Hepatocyte (in vitro differentiated cells): ENCODE results near the gene NOD2. TPM values are rescaled to one million over a fixed set of nuclear protein-coding genes. Genes with fewer than 3 reads are reported as not detected.

Source experiments
- DNase-seq: peaks from one replicate; pipeline ENCODE4 v3.0.0-alpha.2; 2016; ENCODE audit warnings: low spot score
- H2AFZ ChIP-seq: fragments of 200-600 bp; sonication (generic); 2 replicates; pipeline ENCODE4 v1.6.0; 2016; ENCODE audit warnings: antibody characterized with exemption, mild to moderate bottlenecking
- H3K27ac ChIP-seq: fragments of 200-600 bp; sonication (generic); 2 replicates; pipeline ENCODE4 v1.5.1; 2016; ENCODE audit warnings: mild to moderate bottlenecking
- H3K27me3 ChIP-seq: fragments of 200-600 bp; sonication (generic); 2 replicates; pipeline ENCODE4 v1.6.1; 2016
- H3K36me3 ChIP-seq: fragments of 200-600 bp; sonication (generic); replicated peaks from 2 replicates; pipeline ENCODE4 v1.5.1; 2016; ENCODE audit warnings: low read depth; ENCODE audit not compliant: insufficient read depth
- H3K4me1 ChIP-seq: fragments of 200-600 bp; sonication (generic); 2 replicates; pipeline ENCODE4 v1.5.1; 2016; ENCODE audit warnings: mild to moderate bottlenecking, moderate library complexity; ENCODE audit not compliant: insufficient read depth
- H3K4me2 ChIP-seq: fragments of 200-600 bp; sonication (generic); 2 replicates; pipeline ENCODE4 v1.6.0; 2016
- H3K4me3 ChIP-seq: fragments of 200-600 bp; sonication (generic); 2 replicates; pipeline ENCODE4 v1.5.1; 2016; ENCODE audit warnings: mild to moderate bottlenecking
- H3K79me2 ChIP-seq: fragments of 200-600 bp; sonication (generic); 2 replicates; pipeline ENCODE4 v1.6.0; 2017; ENCODE audit warnings: mild to moderate bottlenecking
- H3K9me2 ChIP-seq: fragments of 200-600 bp; sonication (generic); replicated peaks from 2 replicates; pipeline ENCODE4 v1.6.0; 2017; ENCODE audit warnings: mild to moderate bottlenecking; ENCODE audit not compliant: insufficient read depth
- H3K9me3 ChIP-seq: fragments of 200-600 bp; sonication (generic); 2 replicates; pipeline ENCODE4 v1.5.1; 2016; ENCODE audit warnings: low read depth, mild to moderate bottlenecking
- H4K20me1 ChIP-seq: fragments of 200-600 bp; sonication (generic); 2 replicates; pipeline ENCODE4 v1.6.0; 2016; ENCODE audit warnings: mild to moderate bottlenecking; ENCODE audit not compliant: insufficient read depth, poor library complexity, severe bottlenecking
- EZH2 ChIP-seq: fragments of 200-600 bp; sonication (generic); IDR thresholded peaks from 2 replicates; pipeline ENCODE4 v1.6.1; 2016; ENCODE audit warnings: antibody characterized with exemption, mild to moderate bottlenecking, borderline replicate concordance
- EZH2phosphoT487 ChIP-seq: fragments of 200-600 bp; sonication (generic); IDR thresholded peaks from one replicate; pipeline ENCODE4 v1.6.1; 2018; ENCODE audit warnings: antibody characterized with exemption, mild to moderate bottlenecking, low read depth, moderate library complexity; ENCODE audit not compliant: unreplicated experiment, severe bottlenecking
- WGBS: methylation state at CpG from one replicate; pipeline ENCODE4 v1.1.6; 2016; ENCODE audit warnings: low lambda C conversion rate; ENCODE audit errors: missing lambda C conversion rate; 5-methylcytosine and 5-hydroxymethylcytosine counted together
- polyA plus RNA-seq: library from polyadenylated mRNA; unstranded; fragments of >200 nt; fragmentation: Nextera tagmentation; extraction: Ambion mirVana; gene quantifications from 2 replicates; pipeline ENCODE4 v1.2.1, GENCODE V29; 2016
- total RNA-seq: library from RNA; depleted of rRNA; stranded (reverse); fragments of >200 nt; gene quantifications from 2 replicates; pipeline ENCODE4 v1.2.3, GENCODE V29; 2014
- TF ChIP-seq, protein P1 (sequence below): fragments of 200-600 bp; sonication (generic); IDR thresholded peaks from 2 replicates; pipeline ENCODE4 v1.5.1; 2016; ENCODE audit warnings: antibody characterized with exemption, mild to moderate bottlenecking; ENCODE audit not compliant: poor library complexity

The NOD2 gene
- total and polyA plus RNA-seq, 2 experiments from 2014 or later: 0.13 TPM; not detected in 1

DNA sequence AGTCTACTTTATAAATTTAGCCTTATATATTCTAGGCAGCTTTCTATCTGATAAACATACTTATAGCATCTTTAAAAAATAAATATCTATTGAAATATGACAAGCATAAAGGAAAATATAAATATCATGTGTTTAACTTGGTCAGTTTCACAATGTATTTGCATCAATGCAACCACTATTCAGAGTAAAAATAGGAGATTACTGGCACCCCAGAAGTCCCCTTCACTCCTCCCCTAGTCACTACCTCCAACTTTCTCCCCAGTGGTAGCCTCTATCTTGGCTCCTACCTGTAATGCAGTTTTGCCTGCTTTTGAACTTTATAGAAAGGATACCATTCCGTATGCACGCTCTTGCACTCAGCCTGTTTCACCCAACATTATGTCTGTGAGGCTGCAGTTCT, 3.2 kb upstream of the NOD2 start:
- WGBS: 98% methylated on average over 2 of the region's 2 CpGs
- TF ChIP-seq EZH2 (no peak), EZH2phosphoT487 (no peak)
- TF ChIP-seq, protein P1, sequence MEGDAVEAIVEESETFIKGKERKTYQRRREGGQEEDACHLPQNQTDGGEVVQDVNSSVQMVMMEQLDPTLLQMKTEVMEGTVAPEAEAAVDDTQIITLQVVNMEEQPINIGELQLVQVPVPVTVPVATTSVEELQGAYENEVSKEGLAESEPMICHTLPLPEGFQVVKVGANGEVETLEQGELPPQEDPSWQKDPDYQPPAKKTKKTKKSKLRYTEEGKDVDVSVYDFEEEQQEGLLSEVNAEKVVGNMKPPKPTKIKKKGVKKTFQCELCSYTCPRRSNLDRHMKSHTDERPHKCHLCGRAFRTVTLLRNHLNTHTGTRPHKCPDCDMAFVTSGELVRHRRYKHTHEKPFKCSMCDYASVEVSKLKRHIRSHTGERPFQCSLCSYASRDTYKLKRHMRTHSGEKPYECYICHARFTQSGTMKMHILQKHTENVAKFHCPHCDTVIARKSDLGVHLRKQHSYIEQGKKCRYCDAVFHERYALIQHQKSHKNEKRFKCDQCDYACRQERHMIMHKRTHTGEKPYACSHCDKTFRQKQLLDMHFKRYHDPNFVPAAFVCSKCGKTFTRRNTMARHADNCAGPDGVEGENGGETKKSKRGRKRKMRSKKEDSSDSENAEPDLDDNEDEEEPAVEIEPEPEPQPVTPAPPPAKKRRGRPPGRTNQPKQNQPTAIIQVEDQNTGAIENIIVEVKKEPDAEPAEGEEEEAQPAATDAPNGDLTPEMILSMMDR: no peak
- DNase-seq: no peak
- Histone ChIP-seq H3K4me1 (no peaks in the 10 kb centered on the region), H4K20me1 (no peaks in the 10 kb centered on the region), H3K4me3 (no peak overlapping the region), H3K9me3 (no peaks in the 10 kb centered on the region), H3K27me3 (peaks cover 6% of the 10 kb centered on the region), H3K4me2 (no peak overlapping the region), H3K27ac (no peak overlapping the region), H3K36me3 (no peaks in the 10 kb centered on the region), H3K9me2 (no peaks in the 10 kb centered on the region), H2AFZ (no peak overlapping the region), H3K79me2 (no peaks in the 10 kb centered on the region)

DNA sequence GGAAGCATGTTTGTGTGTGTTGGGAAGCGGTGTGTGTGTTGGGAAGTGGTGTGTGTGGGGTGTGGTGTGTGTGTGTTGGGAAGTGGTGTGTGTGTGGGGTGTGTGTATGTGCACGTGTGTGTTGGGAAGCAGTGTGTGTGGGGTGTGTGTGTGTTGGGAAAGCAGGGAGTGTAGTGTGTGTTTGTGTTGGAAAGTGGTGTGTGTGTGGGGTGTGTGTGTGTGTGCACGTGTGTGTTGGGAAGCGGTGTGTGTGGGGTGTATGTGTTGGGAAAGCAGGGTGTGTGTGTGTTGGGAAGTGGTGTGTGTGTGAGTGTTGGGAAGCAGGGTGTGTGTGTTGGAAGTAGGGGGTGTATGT, 785 bp upstream of the NOD2 start:
- no peak for DNase-seq
- no peaks in the 10 kb centered on the region for H4K20me1 ChIP-seq
- H3K4me1 ChIP-seq: no peaks in the 10 kb centered on the region
- H3K9me3 ChIP-seq: no peaks in the 10 kb centered on the region
- no peak overlapping the region for H3K4me3 ChIP-seq
- H3K27me3 ChIP-seq: peaks cover 6% of the 10 kb centered on the region
- H3K27ac ChIP-seq: no peak overlapping the region
- H3K36me3 ChIP-seq: no peaks in the 10 kb centered on the region
- WGBS: 97% methylated on average over 4 of the region's 4 CpGs
- TF ChIP-seq EZH2 (no peak), EZH2phosphoT487 (no peak)
- TF ChIP-seq, protein P1: no peak
- no peaks in the 10 kb centered on the region for H3K9me2 ChIP-seq
- no peaks in the 10 kb centered on the region for H3K79me2 ChIP-seq
- no peak overlapping the region for H2AFZ ChIP-seq
- no peak overlapping the region for H3K4me2 ChIP-seq

DNA sequence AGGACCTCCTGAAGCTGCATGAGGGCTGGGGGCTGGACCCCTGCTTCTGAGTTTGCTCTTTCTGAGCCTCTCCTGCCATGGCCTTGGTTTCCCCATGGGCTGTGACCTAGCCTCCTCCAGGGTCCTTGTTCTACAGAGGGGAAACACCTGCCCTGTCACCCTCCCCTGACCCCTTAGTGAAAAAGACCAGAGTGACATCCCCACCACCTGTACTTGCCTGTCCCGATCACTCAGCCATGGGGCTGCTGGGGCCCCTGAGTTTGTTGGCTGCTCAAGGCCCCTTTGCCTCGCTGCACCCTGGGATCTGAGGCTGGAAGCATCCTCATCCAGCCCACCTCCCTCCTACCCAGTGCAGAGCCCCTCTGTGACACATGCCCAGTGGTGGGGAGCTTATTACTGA, 800 bp downstream of the NOD2 start:
- Histone ChIP-seq H2AFZ (no peak overlapping the region), H4K20me1 (no peaks in the 10 kb centered on the region), H3K4me2 (no peak overlapping the region), H3K4me1 (no peaks in the 10 kb centered on the region), H3K9me2 (no peaks in the 10 kb centered on the region), H3K9me3 (no peaks in the 10 kb centered on the region), H3K79me2 (no peaks in the 10 kb centered on the region), H3K36me3 (no peaks in the 10 kb centered on the region), H3K4me3 (no peak overlapping the region), H3K27me3 (peaks cover 6% of the 10 kb centered on the region), H3K27ac (no peak overlapping the region)
- TF ChIP-seq EZH2: no peak
- TF ChIP-seq, protein P1: no peak
- WGBS: 96% methylated on average over 2 of the region's 2 CpGs
- no peak for DNase-seq
